ENCODE measurements around the gene TSPAN31.

TSPAN31 gene

GRCh38 chr12:57737467-57738460 lies 7.1 kb upstream of the TSPAN31 start:
- TF ChIP-seq GATA3 (IDR thresholded peaks at IDR 0.05; ENCODE audit: low read depth, low read length) (no peak), GATA2 (IDR thresholded peaks at IDR 0.05; ENCODE audit: low read depth, low read length) (no peak)

GRCh38 chr12:57738661-57739237 lies 6.1 kb upstream of the TSPAN31 start, which contains the start of gene AGAP2:
AGAP2 (minus strand) TSS chr12:57738742; CDS start chr12:57738246, 496 bp downstream.
- TF ChIP-seq GATA2 (IDR thresholded peaks at IDR 0.05; ENCODE audit: low read depth, low read length) (no peak), GATA3 (IDR thresholded peaks at IDR 0.05; ENCODE audit: low read depth, low read length) (no peak)

- no peak for TF ChIP-seq GATA2 (IDR thresholded peaks at IDR 0.05; ENCODE audit: low read depth, low read length)
- no peak for TF ChIP-seq GATA3 (IDR thresholded peaks at IDR 0.05; ENCODE audit: low read depth, low read length)
Measured at GRCh38 chr12:57739387-57739786, 5.5 kb upstream of the TSPAN31 start.

- TF ChIP-seq GATA2 (IDR thresholded peaks at IDR 0.05; ENCODE audit: low read depth, low read length) = no peak
- no peak for TF ChIP-seq GATA3 (IDR thresholded peaks at IDR 0.05; ENCODE audit: low read depth, low read length)
Measured at GRCh38 chr12:57739914-57740538, 4.8 kb upstream of the TSPAN31 start.

- no peak for TF ChIP-seq GATA2 (IDR thresholded peaks at IDR 0.05; ENCODE audit: low read depth, low read length)
- no peak for TF ChIP-seq GATA3 (IDR thresholded peaks at IDR 0.05; ENCODE audit: low read depth, low read length)
Measured at GRCh38 chr12:57740656-57741412, 4.0 kb upstream of the TSPAN31 start.

- no peak for TF ChIP-seq GATA2 (IDR thresholded peaks at IDR 0.05; ENCODE audit: low read depth, low read length)
- TF ChIP-seq GATA3 (IDR thresholded peaks at IDR 0.05; ENCODE audit: low read depth, low read length) = no peak
Measured at GRCh38 chr12:57741413-57741789, 3.4 kb upstream of the TSPAN31 start.

- TF ChIP-seq GATA2 (IDR thresholded peaks at IDR 0.05; ENCODE audit: low read depth, low read length) (no peak), GATA3 (IDR thresholded peaks at IDR 0.05; ENCODE audit: low read depth, low read length) (no peak)
Measured at GRCh38 chr12:57741844-57742738, 2.7 kb upstream of the TSPAN31 start.

GRCh38 chr12:57743769-57744168 lies 1.1 kb upstream of the TSPAN31 start:
- TF ChIP-seq GATA2 (IDR thresholded peaks at IDR 0.05; ENCODE audit: low read depth, low read length) (no peak), GATA3 (IDR thresholded peaks at IDR 0.05; ENCODE audit: low read depth, low read length) (no peak)

GRCh38 chr12:57744194-57744776 lies 554 bp upstream of the TSPAN31 start:
- TF ChIP-seq GATA3 (IDR thresholded peaks at IDR 0.05; ENCODE audit: low read depth, low read length) (no peak), GATA2 (IDR thresholded peaks at IDR 0.05; ENCODE audit: low read depth, low read length) (no peak)

- TF ChIP-seq GATA2 (IDR thresholded peaks at IDR 0.05; ENCODE audit: low read depth, low read length) (no peak), GATA3 (IDR thresholded peaks at IDR 0.05; ENCODE audit: low read depth, low read length) (no peak)
Measured at GRCh38 chr12:57745485-57745881, 644 bp downstream of the TSPAN31 start.

GRCh38 chr12:57746025-57746424 lies 1.2 kb downstream of the TSPAN31 start:
- no peak for TF ChIP-seq GATA2 (IDR thresholded peaks at IDR 0.05; ENCODE audit: low read depth, low read length)
- no peak for TF ChIP-seq GATA3 (IDR thresholded peaks at IDR 0.05; ENCODE audit: low read depth, low read length)

- TF ChIP-seq GATA2 (IDR thresholded peaks at IDR 0.05; ENCODE audit: low read depth, low read length) = no peak
- TF ChIP-seq GATA3 (IDR thresholded peaks at IDR 0.05; ENCODE audit: low read depth, low read length) = no peak
Measured at GRCh38 chr12:57749061-57749460, 4.2 kb downstream of the TSPAN31 start.
